NCI-H526 (cell line): Measurements from ENCODE around the gene AOPEP.
"Not testable (repeated sequence)": the region's sequence is repeated elsewhere in the genome, so short reads cannot be mapped to it uniquely, and the experiment has no call there.

Source experiments
- DNase-seq, 2 experiments: peaks; one replicate each; lab custom pipeline; 2025; lab: John Stamatoyannopoulos, UW

The AOPEP gene

GRCh38 chr9:94965631-94966030 is 239.1 kb downstream of the AOPEP start:
- DNase-seq = not testable (repeated sequence)

GRCh38 chr9:94966046-94966445 is 239.5 kb downstream of the AOPEP start:
- not testable (repeated sequence) for DNase-seq

- no peak for DNase-seq
Observed at GRCh38 chr9:94967482-94967881, 241.0 kb downstream of the AOPEP start.

- no peak for DNase-seq
Observed at GRCh38 chr9:94971378-94972131, 245.1 kb downstream of the AOPEP start.

- DNase-seq = no peak
Observed at GRCh38 chr9:94973451-94973941, 247.0 kb downstream of the AOPEP start.

- no peak for DNase-seq
Observed at GRCh38 chr9:94974154-94974879, 247.8 kb downstream of the AOPEP start.

- no peak for DNase-seq
Observed at GRCh38 chr9:94975480-94975879, 249.0 kb downstream of the AOPEP start.

- DNase-seq = no peak
Observed at GRCh38 chr9:94976077-94976476, 249.6 kb downstream of the AOPEP start.

- no peak for DNase-seq
Observed at GRCh38 chr9:94977416-94977815, 250.9 kb downstream of the AOPEP start.

- no peak for DNase-seq
Observed at GRCh38 chr9:94979904-94980507, 253.5 kb downstream of the AOPEP start.

- no peak for DNase-seq
Observed at GRCh38 chr9:94980947-94981722, 254.6 kb downstream of the AOPEP start.

GRCh38 chr9:94981723-94982090 is 255.2 kb downstream of the AOPEP start:
- DNase-seq = no peak

GRCh38 chr9:94982211-94982610 is 255.7 kb downstream of the AOPEP start:
- DNase-seq = no peak

GRCh38 chr9:94983552-94983951 is 257.1 kb downstream of the AOPEP start:
- no peak for DNase-seq

GRCh38 chr9:94984891-94985476 is 258.5 kb downstream of the AOPEP start:
- DNase-seq = no peak

GRCh38 chr9:94985649-94986048 is 259.1 kb downstream of the AOPEP start:
- DNase-seq = no peak

GRCh38 chr9:94987731-94988130 is 261.2 kb downstream of the AOPEP start:
- DNase-seq = no peak

GRCh38 chr9:94990897-94991561 is 264.5 kb downstream of the AOPEP start:
- no peak for DNase-seq

GRCh38 chr9:94991961-94992907 is 265.7 kb downstream of the AOPEP start:
- DNase-seq = no peak
